KMS-11 (cell line): ENCODE results near the gene KLF7.

ENCODE experiments used
- H2AFZ ChIP-seq: fragments of 200-600 bp; sonication (generic); 2 replicates; pipeline ENCODE4 v1.6.1; 2016; ENCODE audit warnings: antibody characterized with exemption, mixed run types, low read depth
- H3K27ac ChIP-seq: fragments of 200-600 bp; sonication (generic); 2 replicates; pipeline ENCODE4 v1.6.1; 2016; ENCODE audit warnings: mild to moderate bottlenecking, mixed run types
- H3K27me3 ChIP-seq: fragments of 200-600 bp; sonication (generic); 2 replicates; pipeline ENCODE4 v1.6.1; 2017; ENCODE audit warnings: mild to moderate bottlenecking, low read depth, mixed run types, moderate library complexity; ENCODE audit not compliant: insufficient read depth
- H3K36me3 ChIP-seq: fragments of 200-600 bp; sonication (generic); 2 replicates; pipeline ENCODE4 v1.6.1; 2017; ENCODE audit warnings: mild to moderate bottlenecking, mixed run types; ENCODE audit not compliant: insufficient read depth
- H3K4me1 ChIP-seq: fragments of 200-600 bp; sonication (generic); 2 replicates; pipeline ENCODE4 v1.6.1; 2016; ENCODE audit warnings: mild to moderate bottlenecking, low read depth, mixed run types; ENCODE audit not compliant: poor library complexity, severe bottlenecking
- H3K4me2 ChIP-seq: fragments of 200-600 bp; sonication (generic); 2 replicates; pipeline ENCODE4 v1.7.0; 2016; ENCODE audit warnings: mild to moderate bottlenecking, mixed run types
- H3K4me3 ChIP-seq: fragments of 200-600 bp; sonication (generic); IDR thresholded peaks from 2 replicates; pipeline ENCODE4 v1.6.1; 2017; ENCODE audit warnings: low read depth, low read length, mixed read lengths; ENCODE audit not compliant: insufficient read depth
- H3K79me2 ChIP-seq: fragments of 200-600 bp; sonication (generic); 2 replicates; pipeline ENCODE4 v1.6.1; 2016; ENCODE audit warnings: low read depth, mixed run types; ENCODE audit not compliant: insufficient read depth
- H3K9ac ChIP-seq: fragments of 200-600 bp; sonication (generic); 2 replicates; pipeline ENCODE4 v1.6.1; 2016; ENCODE audit warnings: mild to moderate bottlenecking, mixed run types
- H4K20me1 ChIP-seq: fragments of 200-600 bp; sonication (generic); 2 replicates; pipeline ENCODE4 v1.6.1; 2016; ENCODE audit warnings: mild to moderate bottlenecking, mixed run types; ENCODE audit not compliant: insufficient read depth
- TF ChIP-seq, protein P1 (sequence below): fragments of 200-600 bp; sonication (generic); conservative IDR thresholded peaks from 2 replicates; pipeline ENCODE4 v1.6.1; 2017; ENCODE audit warnings: low read depth, mild to moderate bottlenecking, antibody characterized with exemption, low read length, moderate library complexity, mixed read lengths

Gene KLF7

GRCh38 chr2:207123776-207124391 is 41.9 kb downstream of the KLF7 start:
- no peak overlapping the region for H3K4me2 ChIP-seq
- no peak overlapping the region for H2AFZ ChIP-seq
- H4K20me1 ChIP-seq = no peaks in the 10 kb centered on the region
- H3K27ac ChIP-seq = no peak overlapping the region
- peaks cover 9% of the 10 kb centered on the region; the same call in 1 of the 2 replicates for H3K79me2 ChIP-seq
- TF ChIP-seq, protein P1, sequence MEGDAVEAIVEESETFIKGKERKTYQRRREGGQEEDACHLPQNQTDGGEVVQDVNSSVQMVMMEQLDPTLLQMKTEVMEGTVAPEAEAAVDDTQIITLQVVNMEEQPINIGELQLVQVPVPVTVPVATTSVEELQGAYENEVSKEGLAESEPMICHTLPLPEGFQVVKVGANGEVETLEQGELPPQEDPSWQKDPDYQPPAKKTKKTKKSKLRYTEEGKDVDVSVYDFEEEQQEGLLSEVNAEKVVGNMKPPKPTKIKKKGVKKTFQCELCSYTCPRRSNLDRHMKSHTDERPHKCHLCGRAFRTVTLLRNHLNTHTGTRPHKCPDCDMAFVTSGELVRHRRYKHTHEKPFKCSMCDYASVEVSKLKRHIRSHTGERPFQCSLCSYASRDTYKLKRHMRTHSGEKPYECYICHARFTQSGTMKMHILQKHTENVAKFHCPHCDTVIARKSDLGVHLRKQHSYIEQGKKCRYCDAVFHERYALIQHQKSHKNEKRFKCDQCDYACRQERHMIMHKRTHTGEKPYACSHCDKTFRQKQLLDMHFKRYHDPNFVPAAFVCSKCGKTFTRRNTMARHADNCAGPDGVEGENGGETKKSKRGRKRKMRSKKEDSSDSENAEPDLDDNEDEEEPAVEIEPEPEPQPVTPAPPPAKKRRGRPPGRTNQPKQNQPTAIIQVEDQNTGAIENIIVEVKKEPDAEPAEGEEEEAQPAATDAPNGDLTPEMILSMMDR = no peak
- no peaks in the 10 kb centered on the region for H3K27me3 ChIP-seq
- no peak overlapping the region for H3K4me3 ChIP-seq
- H3K4me1 ChIP-seq = no peaks in the 10 kb centered on the region
- no peak overlapping the region for H3K9ac ChIP-seq
- H3K36me3 ChIP-seq = no peaks in the 10 kb centered on the region

GRCh38 chr2:207123335-207123744 is 42.4 kb downstream of the KLF7 start:
- H3K27ac ChIP-seq = no peak overlapping the region
- H3K79me2 ChIP-seq = 0 out of 2 replicates have a peak, but pooled peaks cover 5% of the 10 kb centered on the region
- H3K36me3 ChIP-seq = no peaks in the 10 kb centered on the region
- no peak overlapping the region for H3K9ac ChIP-seq
- no peak overlapping the region for H3K4me2 ChIP-seq
- TF ChIP-seq, protein P1 = no peak
- no peak overlapping the region for H3K4me3 ChIP-seq
- no peaks in the 10 kb centered on the region for H4K20me1 ChIP-seq
- no peaks in the 10 kb centered on the region for H3K27me3 ChIP-seq
- H2AFZ ChIP-seq = no peak overlapping the region
- H3K4me1 ChIP-seq = no peaks in the 10 kb centered on the region

DNA sequence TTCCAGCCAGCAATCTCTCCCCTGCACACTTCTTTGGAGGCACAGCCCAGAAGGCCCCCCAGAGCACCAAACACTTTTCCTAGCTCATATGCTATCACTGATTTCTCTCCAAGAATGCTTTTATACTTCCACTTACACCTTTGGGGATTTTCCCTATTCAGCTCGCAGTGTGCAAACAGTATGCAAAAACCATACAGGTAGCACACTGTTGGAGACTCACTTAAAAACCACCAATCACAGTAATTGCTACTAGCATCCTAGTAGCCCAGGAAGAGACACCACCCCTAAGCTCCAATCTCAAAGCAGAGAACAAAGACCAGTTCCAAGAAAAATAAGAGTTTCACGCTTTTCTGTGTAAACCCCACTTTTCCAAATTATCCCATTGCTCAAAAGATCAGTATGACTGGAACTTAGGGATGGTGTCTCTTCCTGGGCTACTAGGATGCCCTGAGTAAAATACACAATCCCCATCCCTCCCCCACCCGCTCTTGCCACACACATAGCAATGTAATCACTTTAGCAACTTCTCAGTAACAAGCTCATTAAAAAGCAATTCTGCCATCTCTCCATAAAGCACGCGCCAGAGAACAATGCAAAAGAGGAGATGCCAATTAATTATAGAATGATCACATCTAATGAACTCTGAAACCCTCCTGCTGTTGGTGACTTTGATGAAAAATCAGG is 43.0 kb downstream of the KLF7 start:
- Histone ChIP-seq H3K27me3 (no peaks in the 10 kb centered on the region), H2AFZ (no peak overlapping the region), H3K4me2 (no peak overlapping the region), H3K4me3 (no peak overlapping the region), H3K27ac (no peak overlapping the region), H3K9ac (no peak overlapping the region), H3K4me1 (no peaks in the 10 kb centered on the region), H3K36me3 (no peaks in the 10 kb centered on the region), H3K79me2 (0 out of 2 replicates have a peak, but pooled peaks cover 5% of the 10 kb centered on the region), H4K20me1 (no peaks in the 10 kb centered on the region)
- TF ChIP-seq, protein P1 = no peak

GRCh38 chr2:207121784-207122183 is 44.0 kb downstream of the KLF7 start:
- no peaks in the 10 kb centered on the region for H3K4me1 ChIP-seq
- no peak overlapping the region for H3K4me2 ChIP-seq
- no peak overlapping the region for H3K27ac ChIP-seq
- H2AFZ ChIP-seq = no peak overlapping the region
- no peak overlapping the region for H3K4me3 ChIP-seq
- TF ChIP-seq, protein P1 = no peak
- 0 out of 2 replicates have a peak, but pooled peaks cover 5% of the 10 kb centered on the region for H3K79me2 ChIP-seq
- no peaks in the 10 kb centered on the region for H3K36me3 ChIP-seq
- H3K27me3 ChIP-seq = no peaks in the 10 kb centered on the region
- no peaks in the 10 kb centered on the region for H4K20me1 ChIP-seq
- H3K9ac ChIP-seq = no peak overlapping the region
